Coronary artery (tissue), 2 donors: ENCODE results near the gene UNC45B.

Experiments used
- DNase-seq: peaks from one replicate; pipeline ENCODE4 v3.0.0-alpha.2; 2017; ENCODE audit warnings: low spot score
- H3K27ac ChIP-seq, 2 donors: fragments of 200-600 bp; sonication (generic); one replicate each; pipeline ENCODE4 v1.5.1; 2016 to 2019
- H3K4me3 ChIP-seq: fragments of 200-600 bp; sonication (generic); 2 replicates; pipeline ENCODE4 v1.5.1; 2016; ENCODE audit warnings: mild to moderate bottlenecking, moderate library complexity
- TF ChIP-seq, protein P1 (sequence below): fragments of 200-600 bp; sonication (generic); IDR thresholded peaks from one replicate; pipeline ENCODE4 v1.5.1; 2019; ENCODE audit warnings: antibody characterized with exemption

Gene UNC45B

DNA sequence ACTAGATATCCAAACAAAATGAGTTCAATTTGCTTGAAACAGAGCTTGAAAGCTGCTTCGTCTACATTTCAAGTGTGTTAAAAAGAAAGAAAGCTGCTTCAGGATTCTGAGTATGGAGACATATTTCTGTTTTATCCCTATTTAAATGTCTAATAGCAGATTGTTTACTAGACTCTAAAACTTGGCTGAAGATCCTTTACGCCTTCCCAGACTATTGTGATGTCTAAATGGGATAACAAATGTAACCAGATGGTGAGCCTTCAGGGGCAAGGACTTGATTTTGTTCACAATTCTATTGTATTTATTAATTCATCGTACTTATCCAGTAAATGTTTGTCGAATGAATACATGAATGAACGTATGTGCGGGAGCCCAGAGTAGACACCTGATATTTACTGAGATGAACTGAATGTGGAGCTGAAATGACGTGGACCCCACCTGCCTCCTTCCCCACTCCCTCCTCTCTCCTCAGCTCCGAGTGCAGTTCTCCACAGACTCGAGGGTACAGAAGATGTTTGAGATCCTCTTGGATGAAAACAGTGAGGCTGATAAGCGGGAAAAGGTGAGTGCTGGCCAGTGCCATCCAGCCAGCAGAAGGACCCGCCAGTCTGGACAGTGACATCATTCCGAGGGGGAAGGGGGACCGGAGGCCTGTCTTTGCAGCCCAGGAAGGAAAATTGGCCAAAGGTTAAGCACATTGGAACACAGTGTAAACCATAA is 5.0 kb downstream of the UNC45B start:
- Histone ChIP-seq H3K4me3 (no peak overlapping the region), H3K27ac (no peak overlapping the region)
- TF ChIP-seq, protein P1, sequence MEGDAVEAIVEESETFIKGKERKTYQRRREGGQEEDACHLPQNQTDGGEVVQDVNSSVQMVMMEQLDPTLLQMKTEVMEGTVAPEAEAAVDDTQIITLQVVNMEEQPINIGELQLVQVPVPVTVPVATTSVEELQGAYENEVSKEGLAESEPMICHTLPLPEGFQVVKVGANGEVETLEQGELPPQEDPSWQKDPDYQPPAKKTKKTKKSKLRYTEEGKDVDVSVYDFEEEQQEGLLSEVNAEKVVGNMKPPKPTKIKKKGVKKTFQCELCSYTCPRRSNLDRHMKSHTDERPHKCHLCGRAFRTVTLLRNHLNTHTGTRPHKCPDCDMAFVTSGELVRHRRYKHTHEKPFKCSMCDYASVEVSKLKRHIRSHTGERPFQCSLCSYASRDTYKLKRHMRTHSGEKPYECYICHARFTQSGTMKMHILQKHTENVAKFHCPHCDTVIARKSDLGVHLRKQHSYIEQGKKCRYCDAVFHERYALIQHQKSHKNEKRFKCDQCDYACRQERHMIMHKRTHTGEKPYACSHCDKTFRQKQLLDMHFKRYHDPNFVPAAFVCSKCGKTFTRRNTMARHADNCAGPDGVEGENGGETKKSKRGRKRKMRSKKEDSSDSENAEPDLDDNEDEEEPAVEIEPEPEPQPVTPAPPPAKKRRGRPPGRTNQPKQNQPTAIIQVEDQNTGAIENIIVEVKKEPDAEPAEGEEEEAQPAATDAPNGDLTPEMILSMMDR = no peak
- DNase-seq = no peak

DNA sequence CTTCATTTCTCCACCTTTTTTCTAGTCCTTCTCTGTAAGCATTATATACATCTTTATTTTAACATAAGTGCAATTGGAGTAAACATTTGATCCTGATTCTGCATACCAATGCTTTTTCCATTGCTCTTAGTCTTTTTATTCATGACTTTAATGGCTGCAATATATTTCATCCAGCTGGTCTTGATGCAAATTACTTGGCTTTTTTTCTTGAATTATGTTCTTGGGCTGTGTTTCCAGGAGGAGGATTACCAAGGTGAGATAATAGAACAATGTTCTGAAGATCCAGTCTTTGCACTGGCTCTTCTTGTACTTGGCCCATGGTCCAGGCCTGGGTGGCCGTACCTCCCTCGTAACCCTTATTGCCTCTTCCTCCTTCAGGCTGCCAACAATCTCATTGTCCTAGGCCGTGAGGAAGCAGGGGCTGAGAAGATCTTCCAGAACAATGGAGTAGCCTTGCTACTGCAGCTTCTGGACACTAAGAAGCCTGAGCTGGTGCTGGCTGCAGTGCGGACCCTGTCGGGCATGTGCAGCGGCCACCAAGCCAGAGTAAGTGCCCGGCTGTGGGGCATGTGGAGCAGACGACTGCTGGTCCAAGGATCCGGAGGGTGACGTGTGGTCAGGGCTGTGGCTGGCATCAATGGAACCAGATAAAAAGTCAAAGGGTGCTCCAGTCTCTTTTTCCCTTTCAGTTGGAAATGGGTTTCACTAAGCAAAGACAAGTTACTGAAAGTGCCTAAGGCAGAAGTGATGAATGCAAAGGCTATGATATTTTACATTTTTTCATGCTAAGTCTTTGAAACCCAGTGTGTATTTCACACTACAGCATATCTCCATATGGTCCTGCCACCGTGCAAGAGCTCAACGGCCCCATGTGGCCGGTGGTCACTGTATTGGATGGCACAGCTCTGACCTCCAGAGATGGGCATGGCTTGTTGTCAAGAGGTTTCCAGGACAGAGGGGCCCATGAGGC is 6.9 kb downstream of the UNC45B start:
- H3K4me3 ChIP-seq = no peak overlapping the region
- TF ChIP-seq, protein P1 = no peak
- DNase-seq = no peak
- no peak overlapping the region for H3K27ac ChIP-seq

DNA sequence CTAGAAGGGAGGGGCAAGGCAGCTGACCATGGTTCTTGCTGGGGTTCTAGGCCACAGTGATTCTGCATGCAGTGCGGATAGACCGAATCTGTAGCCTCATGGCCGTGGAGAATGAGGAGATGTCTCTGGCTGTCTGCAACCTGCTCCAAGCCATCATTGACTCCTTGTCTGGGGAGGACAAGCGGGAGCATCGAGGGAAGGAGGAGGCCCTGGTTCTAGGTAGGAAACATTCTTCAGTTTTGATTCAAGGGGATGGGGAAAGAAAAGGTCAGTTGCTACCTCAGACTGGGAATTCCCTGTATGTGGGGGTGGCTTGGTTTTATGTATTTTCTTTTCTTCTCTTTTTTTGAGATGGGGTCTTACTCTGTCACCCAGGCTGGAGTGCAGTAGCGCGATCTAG is 7.6 kb downstream of the UNC45B start:
- Histone ChIP-seq H3K4me3 (no peak overlapping the region), H3K27ac (no peak overlapping the region)
- TF ChIP-seq, protein P1 = no peak
- DNase-seq = no peak

DNA sequence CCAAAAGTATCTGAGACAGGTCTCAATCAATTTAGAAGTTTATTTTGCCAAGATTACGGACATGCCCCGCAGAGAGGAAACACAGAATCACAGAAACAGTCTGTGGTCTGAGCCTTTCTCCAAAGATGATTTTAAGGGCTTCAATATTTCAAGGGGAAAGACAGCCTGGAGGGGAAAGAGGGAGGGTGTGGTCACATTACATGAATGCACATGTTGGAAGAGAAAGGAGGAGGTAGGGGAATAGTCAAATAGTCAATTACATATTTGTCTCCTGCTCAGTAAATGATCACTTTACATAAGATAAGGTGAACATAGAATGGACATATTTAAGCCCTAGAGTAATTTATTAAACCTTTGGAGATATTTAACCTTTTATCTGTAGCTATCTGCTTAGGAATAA is 12.3 kb downstream of the UNC45B start:
- no peak overlapping the region for H3K27ac ChIP-seq
- no peak overlapping the region for H3K4me3 ChIP-seq
- TF ChIP-seq, protein P1 = no peak
- no peak for DNase-seq

DNA sequence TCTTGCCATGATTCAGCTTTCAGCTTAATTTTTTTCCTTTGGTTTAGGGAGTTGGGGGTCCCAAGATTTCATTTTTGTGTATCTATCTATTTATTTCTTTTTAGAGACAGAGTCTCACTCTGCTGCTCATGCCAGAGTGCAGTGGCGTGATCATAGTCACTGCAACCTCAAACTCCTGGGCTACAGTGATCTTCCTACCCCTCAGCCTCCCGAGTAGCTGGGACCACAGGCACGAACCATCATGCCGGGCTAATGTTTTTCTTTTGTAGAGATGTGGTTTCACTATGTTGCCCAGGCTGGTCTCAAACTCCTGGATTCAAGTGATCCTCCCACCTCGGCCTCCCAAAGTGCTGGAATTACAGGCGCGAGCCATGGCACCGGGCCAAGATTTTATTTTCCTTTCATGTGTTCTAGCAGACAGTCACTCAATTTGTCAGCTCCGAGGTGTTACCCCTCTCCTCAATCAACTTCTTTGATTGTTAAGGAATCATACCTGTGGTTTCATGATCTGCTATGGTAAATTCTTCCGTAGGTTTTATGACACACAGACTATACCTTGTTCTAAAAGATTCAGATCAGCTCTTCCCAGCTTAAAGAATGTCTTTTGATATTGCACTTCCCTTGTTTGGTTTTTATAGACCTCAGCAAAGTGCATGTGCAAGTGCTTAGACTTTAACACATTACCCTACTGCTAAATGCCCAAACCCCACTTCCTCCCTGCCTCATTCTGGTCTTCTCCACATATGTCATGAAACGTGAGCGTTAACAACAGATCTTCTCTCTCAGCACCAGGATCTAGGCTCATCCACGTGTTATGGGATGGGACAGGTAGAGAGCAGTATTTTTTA is 13.0 kb downstream of the UNC45B start:
- H3K27ac ChIP-seq = no peak overlapping the region
- TF ChIP-seq, protein P1 = no peak
- DNase-seq = no peak

DNA sequence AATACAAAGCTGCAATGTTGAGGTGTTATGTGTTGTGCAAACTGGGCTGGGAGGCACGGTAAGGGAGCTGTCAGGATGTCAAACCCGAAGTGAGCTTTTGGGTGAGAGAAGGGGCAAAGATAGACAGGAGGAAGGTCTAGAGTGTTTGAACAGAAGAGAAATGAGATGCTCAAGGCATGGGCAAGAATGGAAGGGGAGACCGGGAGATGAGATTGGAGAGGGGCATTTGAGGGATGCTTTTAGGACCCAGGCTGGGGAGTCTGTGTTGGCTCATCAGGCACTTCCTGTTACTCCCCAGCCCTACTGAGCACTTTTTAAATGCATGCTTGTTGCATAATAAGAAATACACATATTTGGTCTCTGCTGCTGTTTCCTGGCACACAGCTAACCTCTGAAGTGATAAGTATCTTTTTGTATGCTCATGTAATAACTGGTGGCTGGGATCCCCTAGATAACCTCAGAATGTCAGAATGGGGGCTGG is 13.7 kb downstream of the UNC45B start:
- Histone ChIP-seq H3K27ac (no peak overlapping the region), H3K4me3 (no peak overlapping the region)
- DNase-seq = no peak
- TF ChIP-seq, protein P1 = no peak

More for the DNA sequence above, 13.0 kb downstream of the UNC45B start:
- no peak overlapping the region for H3K4me3 ChIP-seq
